ENCODE data around the gene ACOT9.
"Not testable (repeated sequence)": the region's sequence is repeated elsewhere in the genome, so short reads cannot be mapped to it uniquely, and the experiment has no call there.

Gene ACOT9

GRCh38 chrX:23742697-23743622, at the start of gene ACOT9:
ACOT9 (minus strand) TSS chrX:23743276; CDS start chrX:23743144, 132 bp downstream.
- peak; percentile 46 to 71 for DNase-seq (ENCODE audit: extremely low read depth in 1 of 2, low read depth in 1 of 2)

GRCh38 chrX:23790155-23790497, 47.0 kb upstream of the ACOT9 start:
- no peak for DNase-seq (ENCODE audit: extremely low read depth in 1 of 2, low read depth in 1 of 2)

GRCh38 chrX:23789386-23790154, 46.5 kb upstream of the ACOT9 start:
- DNase-seq (ENCODE audit: extremely low read depth in 1 of 2, low read depth in 1 of 2), result no peak

GRCh38 chrX:23788946-23789345, 45.9 kb upstream of the ACOT9 start:
- DNase-seq (ENCODE audit: extremely low read depth in 1 of 2, low read depth in 1 of 2), result no peak

GRCh38 chrX:23788521-23788920, 45.4 kb upstream of the ACOT9 start:
- DNase-seq (ENCODE audit: extremely low read depth in 1 of 2, low read depth in 1 of 2), result no peak

GRCh38 chrX:23787745-23788118, 44.7 kb upstream of the ACOT9 start:
- no peak for DNase-seq (ENCODE audit: extremely low read depth in 1 of 2, low read depth in 1 of 2)

GRCh38 chrX:23786268-23786815, 43.3 kb upstream of the ACOT9 start:
- DNase-seq (ENCODE audit: extremely low read depth in 1 of 2, low read depth in 1 of 2), result no peak

- DNase-seq (ENCODE audit: extremely low read depth in 1 of 2, low read depth in 1 of 2), result no peak
Measured at GRCh38 chrX:23785580-23785979, 42.5 kb upstream of the ACOT9 start.

GRCh38 chrX:23784470-23785331, 41.6 kb upstream of the ACOT9 start:
- no peak for DNase-seq (ENCODE audit: extremely low read depth in 1 of 2, low read depth in 1 of 2)

GRCh38 chrX:23783589-23784469, 40.8 kb upstream of the ACOT9 start:
- DNase-seq (ENCODE audit: extremely low read depth in 1 of 2, low read depth in 1 of 2), result no peak

GRCh38 chrX:23782863-23783588, 40.0 kb upstream of the ACOT9 start, which contains the start of gene SAT1:
SAT1 (plus strand) TSS chrX:23783173; CDS start chrX:23783352, 179 bp downstream.
- DNase-seq (ENCODE audit: extremely low read depth in 1 of 2, low read depth in 1 of 2), result peak; percentile 81 to 86

- DNase-seq (ENCODE audit: extremely low read depth in 1 of 2, low read depth in 1 of 2), result no peak
Measured at GRCh38 chrX:23782455-23782854, 39.4 kb upstream of the ACOT9 start.

GRCh38 chrX:23779025-23779424, 35.9 kb upstream of the ACOT9 start:
- DNase-seq (ENCODE audit: extremely low read depth in 1 of 2, low read depth in 1 of 2), result no peak

- DNase-seq (ENCODE audit: extremely low read depth in 1 of 2, low read depth in 1 of 2), result no peak
Measured at GRCh38 chrX:23776363-23776762, 33.3 kb upstream of the ACOT9 start.

- no peak for DNase-seq (ENCODE audit: extremely low read depth in 1 of 2, low read depth in 1 of 2)
Measured at GRCh38 chrX:23773601-23774175, 30.6 kb upstream of the ACOT9 start.

GRCh38 chrX:23771086-23771485, 28.0 kb upstream of the ACOT9 start:
- not testable (repeated sequence) for DNase-seq (ENCODE audit: extremely low read depth in 1 of 2, low read depth in 1 of 2)

- DNase-seq (ENCODE audit: extremely low read depth in 1 of 2, low read depth in 1 of 2), result no peak
Measured at GRCh38 chrX:23770142-23770541, 27.1 kb upstream of the ACOT9 start.

- DNase-seq (ENCODE audit: extremely low read depth in 1 of 2, low read depth in 1 of 2), result no peak
Measured at GRCh38 chrX:23766650-23767551, 23.8 kb upstream of the ACOT9 start.
